Measurements from ENCODE around the gene TCF7L1. TPM values are rescaled to one million over a fixed set of nuclear protein-coding genes. Genes with fewer than 3 reads are reported as not detected.
"Not testable (repeated sequence)": the region's sequence is repeated elsewhere in the genome, so short reads cannot be mapped to it uniquely, and the experiment has no call there.

The TCF7L1 gene
- total RNA-seq, 1 donor from 2014 or later, result 5.7 TPM

- peak; percentile 77 for ATAC-seq
- no peak for DNase-seq (ENCODE audit: low spot score)
These were observed 207.1 kb downstream of the TCF7L1 start for GRCh38 chr2:85340034-85340892.

- ATAC-seq (no peak), DNase-seq (ENCODE audit: low spot score) (no peak)
These were observed 208.3 kb downstream of the TCF7L1 start for GRCh38 chr2:85341269-85342029.

GRCh38 chr2:85342156-85342555 lies 209.0 kb downstream of the TCF7L1 start:
- ATAC-seq (no peak), DNase-seq (ENCODE audit: low spot score) (no peak)

GRCh38 chr2:85343207-85343895 lies 210.2 kb downstream of the TCF7L1 start:
- peak; percentile 5 for ATAC-seq

GRCh38 chr2:85344356-85344954 lies 211.3 kb downstream of the TCF7L1 start:
- DNase-seq (ENCODE audit: low spot score) (no peak), ATAC-seq (no peak)

More at GRCh38 chr2:85343207-85343895, 210.2 kb downstream of the TCF7L1 start:
- DNase-seq (ENCODE audit: low spot score), result not testable (repeated sequence)

- DNase-seq (ENCODE audit: low spot score), result no peak
- ATAC-seq, result no peak
These were observed 214.4 kb downstream of the TCF7L1 start for GRCh38 chr2:85347599-85347998.

- DNase-seq (ENCODE audit: low spot score) (peak; percentile 75), ATAC-seq (peak; percentile 68)
These were observed 220.7 kb downstream of the TCF7L1 start for GRCh38 chr2:85353876-85354285.

- ATAC-seq (peak; percentile 95), DNase-seq (ENCODE audit: low spot score) (peak; percentile 98)
These were observed 221.3 kb downstream of the TCF7L1 start, which contains the start of the genes ELMOD3 and RETSAT for GRCh38 chr2:85354286-85355072. TSS of gene ELMOD3 (plus strand) at chr2:85354769. CDS start at chr2:85357199, 2,430 bp downstream. TSS of gene RETSAT (minus strand) at chr2:85354528. CDS start at chr2:85354507, 21 bp downstream.

- ATAC-seq (no peak), DNase-seq (ENCODE audit: low spot score) (no peak)
These were observed 221.8 kb downstream of the TCF7L1 start for GRCh38 chr2:85355073-85355410.

- no peak for DNase-seq (ENCODE audit: low spot score)
- ATAC-seq, result no peak
These were observed 222.3 kb downstream of the TCF7L1 start for GRCh38 chr2:85355521-85355920.

GRCh38 chr2:85356186-85356585 lies 223.0 kb downstream of the TCF7L1 start:
- no peak for ATAC-seq
- DNase-seq (ENCODE audit: low spot score), result no peak

GRCh38 chr2:85357736-85358135 lies 224.5 kb downstream of the TCF7L1 start:
- ATAC-seq (no peak), DNase-seq (ENCODE audit: low spot score) (no peak)

Other genes starting within 250 kb of the TCF7L1 start
- gene TMSB10, start 227.7 kb upstream of the TCF7L1 start, total RNA-seq, result 112 TPM
- 39.1 TPM for gene KCMF1, start 162.2 kb upstream of the TCF7L1 start, total RNA-seq
- gene TGOLN2, start 194.6 kb downstream of the TCF7L1 start, total RNA-seq, result 89.6 TPM
- 113 TPM for gene RETSAT, start 221.1 kb downstream of the TCF7L1 start, total RNA-seq
- gene ELMOD3, start 221.4 kb downstream of the TCF7L1 start, total RNA-seq, result 12.7 TPM